OCI-LY7 (cell line): ENCODE results near the gene CSTPP1. TPM values are rescaled to one million over a fixed set of nuclear protein-coding genes. Genes with fewer than 3 reads are reported as not detected.

Experiments
- BruUV-seq: library from RNA; stranded (reverse); fragments of 400-500 nt; replicated peaks from 2 replicates; lab custom pipeline; 2021; lab: Mats Ljungman, UMichigan
- CTCF ChIA-PET: fragments of 300-600 bp; sonication (Branson Sonifier 250); formaldehyde crosslinking; loops from one replicate; lab custom pipeline; 2022; ENCODE audit warnings: antibody characterized with exemption; ENCODE audit not compliant: unreplicated experiment; lab: Charles Lee
- POLR2A ChIA-PET: fragments of 300-600 bp; sonication (Branson Sonifier 250); formaldehyde crosslinking; loops from one replicate; lab custom pipeline; 2022; ENCODE audit warnings: antibody characterized with exemption; lab: Charles Lee
- DNase-seq: peaks from one replicate; pipeline ENCODE4 v3.0.0-alpha.2; 2015; ENCODE audit warnings: low spot score
- H2AFZ ChIP-seq: fragments of 200-600 bp; sonication (generic), shearing (Covaris generic); 2 replicates; pipeline ENCODE4 v1.6.1; 2014; ENCODE audit warnings: mild to moderate bottlenecking, antibody characterized with exemption, low read length, moderate library complexity
- H3K27ac ChIP-seq: fragments of 200-600 bp; sonication (generic); 2 replicates; pipeline ENCODE4 v1.5.1; 2014; ENCODE audit warnings: mixed run types, low read depth, mild to moderate bottlenecking, moderate library complexity, low read length, inconsistent platforms; ENCODE audit not compliant: poor library complexity, severe bottlenecking
- H3K36me3 ChIP-seq: fragments of 200-600 bp; sonication (generic); 2 replicates; pipeline ENCODE4 v1.6.1; 2014; ENCODE audit warnings: mild to moderate bottlenecking, antibody characterized with exemption, low read length, moderate library complexity, mixed read lengths; ENCODE audit not compliant: insufficient read depth
- H3K4me1 ChIP-seq: fragments of 200-600 bp; sonication (generic); 2 replicates; pipeline ENCODE4 v1.5.1; 2014; ENCODE audit warnings: mild to moderate bottlenecking, low read length; ENCODE audit not compliant: insufficient read depth, poor library complexity, severe bottlenecking
- H3K4me2 ChIP-seq: fragments of 200-600 bp; sonication (generic); 2 replicates; pipeline ENCODE4 v1.6.1; 2014; ENCODE audit warnings: mild to moderate bottlenecking, low read length
- H3K4me3 ChIP-seq: fragments of 200-600 bp; sonication (generic); 2 replicates; pipeline ENCODE4 v1.5.1; 2014; ENCODE audit warnings: mild to moderate bottlenecking, low read depth, low read length; ENCODE audit not compliant: poor library complexity, severe bottlenecking
- H3K79me2 ChIP-seq: fragments of 200-600 bp; sonication (generic); 2 replicates; pipeline ENCODE4 v1.6.1; 2016; ENCODE audit warnings: low read depth, mild to moderate bottlenecking, low read length, moderate library complexity, mixed read lengths; ENCODE audit not compliant: insufficient read depth
- H3K9me2 ChIP-seq: fragments of 200-600 bp; sonication (generic); 2 replicates; pipeline ENCODE4 v1.6.1; 2016; ENCODE audit warnings: mild to moderate bottlenecking, low read length, mixed read lengths; ENCODE audit not compliant: insufficient read depth
- H3K9me3 ChIP-seq: fragments of 200-600 bp; sonication (generic); 2 replicates; pipeline ENCODE4 v1.6.1; 2014; ENCODE audit warnings: mild to moderate bottlenecking, mixed run types, low read length, mixed read lengths
- H4K20me1 ChIP-seq: fragments of 200-600 bp; sonication (generic); 2 replicates; pipeline ENCODE4 v1.6.1; 2014; ENCODE audit warnings: mild to moderate bottlenecking, antibody characterized with exemption, low read length, moderate library complexity, mixed read lengths; ENCODE audit not compliant: insufficient read depth
- EZH2phosphoT487 ChIP-seq: fragments of 200-600 bp; sonication (generic); IDR thresholded peaks from 2 replicates; pipeline ENCODE4 v1.6.1; 2018; ENCODE audit warnings: low read depth, borderline replicate concordance, mild to moderate bottlenecking, mixed run types, antibody characterized with exemption, low read length, moderate library complexity, mixed read lengths
- intact Hi-C: fragments of 100-400 bp; cut with micrococcal nuclease; formaldehyde crosslinking; loops from one replicate; pipeline ENCODE4 v1.10.0; 2022; ENCODE audit not compliant: unreplicated experiment
- total RNA-seq, 2 experiments: library from RNA; depleted of rRNA in 1 of 2; stranded (reverse); fragments of >200 nt in 1 of 2; shearing (Covaris generic) in 1 of 2; gene quantifications; 2 replicates each; pipeline ENCODE4 v1.2.3, GENCODE V29; 2014 to 2022
- TF ChIP-seq, protein P1 (sequence below): fragments of 200-600 bp; sonication (generic); conservative IDR thresholded peaks from 2 replicates; pipeline ENCODE4 v1.5.1; 2014; ENCODE audit warnings: mild to moderate bottlenecking, antibody characterized with exemption, low read length, moderate library complexity, mixed read lengths

The CSTPP1 gene
- total RNA-seq, 2 experiments from 2014 or later, result 39.6 to 43.1 TPM

DNA sequence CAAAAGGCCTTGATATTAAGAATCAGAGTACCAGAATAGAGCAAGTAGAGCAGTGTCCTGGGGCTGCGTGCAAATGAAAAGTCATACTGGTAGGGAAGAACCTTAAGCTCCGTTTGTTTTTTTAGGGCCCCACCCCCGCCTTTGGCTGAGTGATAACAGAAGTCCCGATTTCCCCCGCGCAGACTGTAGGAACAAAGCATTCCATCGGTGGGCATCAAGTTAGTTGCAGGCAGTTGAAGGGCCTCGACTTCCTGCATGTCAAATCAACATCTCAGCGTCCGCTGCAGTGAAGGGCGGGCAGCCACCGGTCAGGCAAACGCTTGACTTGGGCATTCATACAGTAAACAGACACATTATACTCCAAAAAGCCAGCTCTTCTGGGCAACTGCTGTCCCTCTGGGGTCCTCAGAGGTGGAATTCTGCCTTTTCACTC is 29.9 kb upstream of the CSTPP1 start:
- H3K27ac ChIP-seq, result no peak overlapping the region
- intact Hi-C loops, result no loop called here
- no peak overlapping the region for H3K4me2 ChIP-seq
- H3K9me2 ChIP-seq, result no peaks in the 10 kb centered on the region
- H3K79me2 ChIP-seq, result peaks cover 13% of the 10 kb centered on the region; the same call in 1 of the 2 replicates
- ChIA-PET POLR2A (interaction anchor here (1.4 to 1.6 kb wide), 2 partner anchors 30 to 248 kb away, joined by 3 to 4 read pairs; no protein-coding TSS in a partner anchor), CTCF (no interaction called here)
- no peak overlapping the region for H2AFZ ChIP-seq
- TF ChIP-seq, protein P1, sequence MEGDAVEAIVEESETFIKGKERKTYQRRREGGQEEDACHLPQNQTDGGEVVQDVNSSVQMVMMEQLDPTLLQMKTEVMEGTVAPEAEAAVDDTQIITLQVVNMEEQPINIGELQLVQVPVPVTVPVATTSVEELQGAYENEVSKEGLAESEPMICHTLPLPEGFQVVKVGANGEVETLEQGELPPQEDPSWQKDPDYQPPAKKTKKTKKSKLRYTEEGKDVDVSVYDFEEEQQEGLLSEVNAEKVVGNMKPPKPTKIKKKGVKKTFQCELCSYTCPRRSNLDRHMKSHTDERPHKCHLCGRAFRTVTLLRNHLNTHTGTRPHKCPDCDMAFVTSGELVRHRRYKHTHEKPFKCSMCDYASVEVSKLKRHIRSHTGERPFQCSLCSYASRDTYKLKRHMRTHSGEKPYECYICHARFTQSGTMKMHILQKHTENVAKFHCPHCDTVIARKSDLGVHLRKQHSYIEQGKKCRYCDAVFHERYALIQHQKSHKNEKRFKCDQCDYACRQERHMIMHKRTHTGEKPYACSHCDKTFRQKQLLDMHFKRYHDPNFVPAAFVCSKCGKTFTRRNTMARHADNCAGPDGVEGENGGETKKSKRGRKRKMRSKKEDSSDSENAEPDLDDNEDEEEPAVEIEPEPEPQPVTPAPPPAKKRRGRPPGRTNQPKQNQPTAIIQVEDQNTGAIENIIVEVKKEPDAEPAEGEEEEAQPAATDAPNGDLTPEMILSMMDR, result no peak
- TF ChIP-seq EZH2phosphoT487, result no peak
- DNase-seq, result no peak
- H3K4me1 ChIP-seq, result peaks cover 26% of the 10 kb centered on the region
- no peak overlapping the region for H3K4me3 ChIP-seq
- H3K36me3 ChIP-seq, result peaks cover 40% of the 10 kb centered on the region
- H3K9me3 ChIP-seq, result no peaks in the 10 kb centered on the region
- BruUV-seq, result no TSS peak
- 0 out of 2 replicates have a peak, but pooled peaks cover 3% of the 10 kb centered on the region for H4K20me1 ChIP-seq

- H3K4me2 ChIP-seq, result no peak overlapping the region
- intact Hi-C loops, result no loop called here
- no peak overlapping the region for H2AFZ ChIP-seq
- H3K27ac ChIP-seq, result no peak overlapping the region
- peaks cover 13% of the 10 kb centered on the region; the same call in 1 of the 2 replicates for H3K79me2 ChIP-seq
- H3K4me1 ChIP-seq, result peaks cover 31% of the 10 kb centered on the region
- ChIA-PET CTCF (no interaction called here), POLR2A (interaction anchor here (0.5 to 1.4 kb wide), 4 partner anchors 9 to 148 kb away, joined by 3 to 8 read pairs (median 3); no protein-coding TSS in a partner anchor)
- no TSS peak for BruUV-seq
- H3K9me3 ChIP-seq, result no peaks in the 10 kb centered on the region
- TF ChIP-seq, protein P1, result no peak
- no peak for TF ChIP-seq EZH2phosphoT487
- DNase-seq, result no peak
- peaks cover 40% of the 10 kb centered on the region for H3K36me3 ChIP-seq
- no peaks in the 10 kb centered on the region for H3K9me2 ChIP-seq
- H4K20me1 ChIP-seq, result 0 out of 2 replicates have a peak, but pooled peaks cover 6% of the 10 kb centered on the region
- H3K4me3 ChIP-seq, result no peak overlapping the region
Observed at GRCh38 chr11:46907606-46908005, 29.0 kb upstream of the CSTPP1 start.

DNA sequence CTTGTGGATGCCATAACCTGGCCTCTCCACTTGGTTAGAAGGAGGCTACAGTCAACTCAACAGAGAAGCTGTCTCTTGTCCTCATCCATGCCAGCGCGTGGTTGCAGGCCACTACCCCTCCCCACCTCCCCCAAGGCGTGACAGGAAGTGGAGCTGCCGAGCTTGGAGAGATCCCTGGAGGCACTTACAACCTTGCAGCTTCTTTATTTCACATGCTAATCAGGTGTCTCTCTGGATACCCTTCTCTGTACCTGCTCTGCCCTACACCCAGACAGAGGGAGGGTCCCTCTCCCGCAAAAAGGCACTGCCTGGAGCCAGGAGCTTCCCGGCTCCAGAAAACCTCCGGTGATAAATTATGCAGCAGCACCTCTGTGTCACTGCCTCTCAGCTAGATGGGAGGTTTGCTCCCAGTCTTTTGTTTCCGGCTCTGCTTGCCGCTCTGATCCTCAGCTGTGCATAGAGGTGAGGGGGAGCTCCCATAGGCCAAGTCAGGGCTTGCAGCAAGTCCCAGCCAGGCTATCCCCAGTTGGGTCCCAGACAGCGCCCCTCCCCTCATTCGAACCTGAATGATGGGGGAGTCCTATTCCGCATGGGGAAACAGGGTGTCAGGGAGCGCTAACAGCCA is 23.9 kb upstream of the CSTPP1 start:
- CTCF ChIA-PET, result interaction anchor here (0.5 kb wide), 1 partner anchor 52 kb away, joined by 4 read pairs; no protein-coding TSS in a partner anchor
- no peak overlapping the region; the same call in 1 of the 2 replicates for H3K4me2 ChIP-seq
- no peak for DNase-seq

More for the DNA sequence above, 23.9 kb upstream of the CSTPP1 start:
- no peaks in the 10 kb centered on the region for H3K9me2 ChIP-seq
- BruUV-seq, result no TSS peak
- H2AFZ ChIP-seq, result no peak overlapping the region
- peaks cover 12% of the 10 kb centered on the region for H3K36me3 ChIP-seq
- POLR2A ChIA-PET, result interaction anchor here (0.6 to 1.2 kb wide), 4 partner anchors 24 to 242 kb away, joined by 3 to 4 read pairs (median 3); partner anchors contain the start of gene CSTPP1
- intact Hi-C loops, result no loop called here
- H3K4me1 ChIP-seq, result peaks cover 49% of the 10 kb centered on the region
- no peak overlapping the region for H3K4me3 ChIP-seq
- H3K9me3 ChIP-seq, result no peaks in the 10 kb centered on the region
- TF ChIP-seq, protein P1, result no peak
- H4K20me1 ChIP-seq, result 0 out of 2 replicates have a peak, but pooled peaks cover 6% of the 10 kb centered on the region
- H3K27ac ChIP-seq, result no peak overlapping the region
- H3K79me2 ChIP-seq, result peaks cover 45% of the 10 kb centered on the region; the same call in 1 of the 2 replicates
